ENCODE data around the gene NEURL2. TPM values are rescaled to one million over a fixed set of nuclear protein-coding genes. Genes with fewer than 3 reads are reported as not detected.

NEURL2 gene
- total RNA-seq, 4 donors from 2014 or later, result 4.1 to 6.5 (median 5.5) TPM

DNA sequence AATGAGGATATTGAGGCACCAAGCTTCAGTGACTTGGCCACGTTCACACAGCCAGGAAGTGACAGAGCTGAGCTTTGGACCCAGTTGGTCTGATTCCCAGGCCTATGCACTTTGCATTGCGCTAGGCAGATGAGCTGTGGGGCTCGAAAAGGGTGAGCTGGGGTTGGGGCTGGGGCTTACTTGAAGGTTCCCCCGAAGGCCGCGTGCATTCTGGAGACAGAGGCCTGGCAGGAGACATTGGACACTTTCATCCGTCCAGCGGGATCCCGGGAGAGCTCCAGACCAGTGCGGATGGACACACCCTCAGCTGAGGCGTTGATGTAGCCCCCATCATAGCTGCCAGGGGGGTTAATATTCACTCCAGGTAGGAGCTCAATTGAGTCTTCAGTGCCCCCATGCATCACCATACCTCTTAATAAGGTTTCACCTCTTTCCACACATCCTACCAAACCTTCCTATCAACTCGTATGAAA lies 18.4 kb upstream of the NEURL2 start:
- Histone ChIP-seq H3K9me3 (no peaks in the 10 kb centered on the region), H3K27me3 (no peaks in the 10 kb centered on the region), H3K4me1 (peaks cover 0 to 43% (median 25%) of the 10 kb centered on the region in 3 donors), H3K4me3 (peak overlapping the region in 1 of 4 donors; percentile 79), H3K36me3 (peaks cover 0 to 41% (median 5%) of the 10 kb centered on the region in 3 donors), H3K27ac (peak overlapping the region in 1 of 4 donors; percentile 93)
- TF ChIP-seq, protein P1, sequence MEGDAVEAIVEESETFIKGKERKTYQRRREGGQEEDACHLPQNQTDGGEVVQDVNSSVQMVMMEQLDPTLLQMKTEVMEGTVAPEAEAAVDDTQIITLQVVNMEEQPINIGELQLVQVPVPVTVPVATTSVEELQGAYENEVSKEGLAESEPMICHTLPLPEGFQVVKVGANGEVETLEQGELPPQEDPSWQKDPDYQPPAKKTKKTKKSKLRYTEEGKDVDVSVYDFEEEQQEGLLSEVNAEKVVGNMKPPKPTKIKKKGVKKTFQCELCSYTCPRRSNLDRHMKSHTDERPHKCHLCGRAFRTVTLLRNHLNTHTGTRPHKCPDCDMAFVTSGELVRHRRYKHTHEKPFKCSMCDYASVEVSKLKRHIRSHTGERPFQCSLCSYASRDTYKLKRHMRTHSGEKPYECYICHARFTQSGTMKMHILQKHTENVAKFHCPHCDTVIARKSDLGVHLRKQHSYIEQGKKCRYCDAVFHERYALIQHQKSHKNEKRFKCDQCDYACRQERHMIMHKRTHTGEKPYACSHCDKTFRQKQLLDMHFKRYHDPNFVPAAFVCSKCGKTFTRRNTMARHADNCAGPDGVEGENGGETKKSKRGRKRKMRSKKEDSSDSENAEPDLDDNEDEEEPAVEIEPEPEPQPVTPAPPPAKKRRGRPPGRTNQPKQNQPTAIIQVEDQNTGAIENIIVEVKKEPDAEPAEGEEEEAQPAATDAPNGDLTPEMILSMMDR (IDR thresholded peaks at IDR 0.05), result no peak
- no peak for TF ChIP-seq POLR2A (IDR thresholded peaks at IDR 0.05)
- WGBS, 2 donors, result 84 to 94% methylated on average over 12 of the region's 12 CpGs
- intact Hi-C loops (cut with DNase I), result no loop called here
- DNase-seq, result no peak

DNA sequence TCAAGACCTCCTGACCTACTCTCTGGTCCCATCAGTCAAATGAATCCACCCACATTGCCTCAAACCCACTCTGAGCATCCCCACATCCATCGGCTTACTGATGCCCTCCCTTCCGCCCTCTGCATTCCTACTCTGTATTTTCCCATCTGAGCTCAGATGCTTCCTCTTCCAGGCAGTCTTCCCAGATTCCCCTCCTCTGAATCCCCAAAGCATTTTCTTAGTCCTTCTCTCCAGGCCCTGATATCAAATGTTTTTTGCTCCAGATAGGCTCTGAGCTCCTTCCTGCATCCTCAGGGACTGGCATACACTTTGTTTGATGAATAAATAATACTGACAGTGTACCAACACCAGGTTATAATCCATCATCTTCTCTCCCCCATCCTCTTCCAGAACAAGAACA lies 17.1 kb upstream of the NEURL2 start:
- 83 to 95% methylated on average over 2 of the region's 2 CpGs for WGBS, 2 donors

DNA sequence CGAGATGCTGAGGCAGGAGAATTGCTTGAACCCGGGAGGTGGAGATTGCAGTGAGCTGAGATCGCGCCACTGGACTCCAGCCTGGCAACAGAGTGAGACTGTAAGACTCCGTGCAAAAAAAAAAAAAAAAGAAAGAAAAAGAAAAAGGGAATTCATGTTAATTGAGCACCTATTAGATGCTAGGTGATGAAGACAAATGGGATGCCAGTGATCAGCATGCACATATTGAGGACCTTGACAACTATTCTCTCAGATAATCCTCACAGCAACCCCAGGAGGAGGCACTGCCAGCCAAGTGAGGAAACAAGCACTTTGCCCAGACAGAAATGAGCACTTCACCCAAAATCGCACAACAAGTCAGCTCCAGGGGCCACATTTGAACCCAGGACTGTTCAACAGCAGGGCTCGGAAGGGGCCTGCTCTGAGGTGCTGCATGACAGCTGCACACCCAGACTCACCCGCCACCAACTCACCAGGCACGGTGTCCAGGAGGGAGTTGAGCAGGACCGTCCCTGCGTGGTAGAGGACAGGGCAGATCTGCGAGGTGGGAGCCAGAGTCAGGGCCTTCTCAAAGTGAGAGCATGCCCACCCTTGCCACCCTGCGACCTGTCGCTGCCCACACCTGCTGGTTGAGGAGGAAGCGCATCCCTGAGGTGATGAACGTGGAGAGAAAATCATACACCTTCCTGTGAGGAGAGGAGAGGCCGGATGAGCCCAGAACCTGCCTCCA lies 16.4 kb upstream of the NEURL2 start:
- DNase-seq, result no peak
- no peak for TF ChIP-seq POLR2A (IDR thresholded peaks at IDR 0.05)
- TF ChIP-seq, protein P1 (IDR thresholded peaks at IDR 0.05), result no peak
- 89 to 95% methylated on average over 7 to 13 of the region's 17 CpGs for WGBS, 2 donors
- intact Hi-C loops (cut with DNase I), result no loop called here
- Histone ChIP-seq H3K27ac (no peak overlapping the region), H3K36me3 (peaks cover 0 to 54% (median 5%) of the 10 kb centered on the region in 3 donors), H3K9me3 (no peaks in the 10 kb centered on the region), H3K27me3 (no peaks in the 10 kb centered on the region), H3K4me3 (no peak overlapping the region), H3K4me1 (peaks cover 0 to 28% (median 13%) of the 10 kb centered on the region in 3 donors)

More for the DNA sequence above, 17.1 kb upstream of the NEURL2 start:
- Histone ChIP-seq H3K4me3 (no peak overlapping the region), H3K9me3 (no peaks in the 10 kb centered on the region), H3K27me3 (no peaks in the 10 kb centered on the region), H3K27ac (no peak overlapping the region), H3K4me1 (peaks cover 0 to 35% (median 20%) of the 10 kb centered on the region in 3 donors), H3K36me3 (peaks cover 0 to 47% (median 5%) of the 10 kb centered on the region in 3 donors)
- TF ChIP-seq POLR2A (IDR thresholded peaks at IDR 0.05), result no peak
- TF ChIP-seq, protein P1 (IDR thresholded peaks at IDR 0.05), result no peak
- intact Hi-C loops (cut with DNase I), result no loop called here
- DNase-seq, result no peak

DNA sequence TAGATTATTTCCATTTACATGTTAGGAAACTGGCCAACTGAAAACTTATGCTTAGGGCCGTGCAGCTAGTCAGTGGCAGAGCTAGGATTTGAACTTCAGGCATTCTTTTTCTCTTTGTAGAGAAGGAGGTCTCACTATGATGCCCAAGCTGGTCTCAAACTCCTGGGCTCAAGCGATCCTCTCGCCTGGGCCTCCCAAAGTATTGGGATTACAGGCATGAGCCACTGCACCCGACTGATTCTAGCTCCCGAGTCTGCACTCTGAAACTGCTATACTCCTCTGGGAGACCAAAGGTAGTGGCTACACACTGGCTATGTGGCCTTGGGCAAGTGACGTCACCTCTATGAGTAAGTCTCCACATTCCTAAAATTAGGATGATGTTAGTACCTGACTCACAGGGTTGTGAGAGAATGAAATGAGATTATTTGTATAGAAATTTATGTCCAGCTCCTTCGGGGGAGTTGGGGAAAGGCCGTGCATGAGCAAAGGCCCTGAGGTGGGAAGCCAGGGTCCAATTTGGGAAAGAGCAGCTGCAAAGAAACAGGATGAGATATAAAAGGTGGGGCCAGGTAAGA lies 14.6 kb upstream of the NEURL2 start:
- no peak for DNase-seq
- no peak overlapping the region for H3K4me3 ChIP-seq
- no peak for TF ChIP-seq POLR2A (IDR thresholded peaks at IDR 0.05)
- TF ChIP-seq, protein P1 (IDR thresholded peaks at IDR 0.05), result no peak

More for the DNA sequence above, 14.6 kb upstream of the NEURL2 start:
- Histone ChIP-seq H3K27ac (no peak overlapping the region), H3K27me3 (no peaks in the 10 kb centered on the region), H3K4me1 (peaks cover 0 to 10% (median 0%) of the 10 kb centered on the region in 3 donors), H3K36me3 (peaks cover 0 to 72% (median 11%) of the 10 kb centered on the region in 3 donors), H3K9me3 (no peaks in the 10 kb centered on the region)
- intact Hi-C loops (cut with DNase I), result no loop called here
- WGBS, 2 donors, result 71 to 82% methylated on average over 6 to 8 of the region's 8 CpGs

Data from esophagus squamous epithelium (tissue), 5 donors.